GM21529 (cell line): Measurements from ENCODE around the gene MED13L.
"Not testable (repeated sequence)": the region's sequence is repeated elsewhere in the genome, so short reads cannot be mapped to it uniquely, and the experiment has no call there.

Source experiments
- ATAC-seq: cut with Tn5 transposase; IDR thresholded peaks from one replicate; pipeline ENCODE4 v1.9.1; 2021; ENCODE audit not compliant: unreplicated experiment

MED13L gene

GRCh38 chr12:116303929-116304328 is 26.4 kb upstream of the MED13L start:
- no peak for ATAC-seq

GRCh38 chr12:116303066-116303465 is 25.6 kb upstream of the MED13L start:
- no peak for ATAC-seq

DNA sequence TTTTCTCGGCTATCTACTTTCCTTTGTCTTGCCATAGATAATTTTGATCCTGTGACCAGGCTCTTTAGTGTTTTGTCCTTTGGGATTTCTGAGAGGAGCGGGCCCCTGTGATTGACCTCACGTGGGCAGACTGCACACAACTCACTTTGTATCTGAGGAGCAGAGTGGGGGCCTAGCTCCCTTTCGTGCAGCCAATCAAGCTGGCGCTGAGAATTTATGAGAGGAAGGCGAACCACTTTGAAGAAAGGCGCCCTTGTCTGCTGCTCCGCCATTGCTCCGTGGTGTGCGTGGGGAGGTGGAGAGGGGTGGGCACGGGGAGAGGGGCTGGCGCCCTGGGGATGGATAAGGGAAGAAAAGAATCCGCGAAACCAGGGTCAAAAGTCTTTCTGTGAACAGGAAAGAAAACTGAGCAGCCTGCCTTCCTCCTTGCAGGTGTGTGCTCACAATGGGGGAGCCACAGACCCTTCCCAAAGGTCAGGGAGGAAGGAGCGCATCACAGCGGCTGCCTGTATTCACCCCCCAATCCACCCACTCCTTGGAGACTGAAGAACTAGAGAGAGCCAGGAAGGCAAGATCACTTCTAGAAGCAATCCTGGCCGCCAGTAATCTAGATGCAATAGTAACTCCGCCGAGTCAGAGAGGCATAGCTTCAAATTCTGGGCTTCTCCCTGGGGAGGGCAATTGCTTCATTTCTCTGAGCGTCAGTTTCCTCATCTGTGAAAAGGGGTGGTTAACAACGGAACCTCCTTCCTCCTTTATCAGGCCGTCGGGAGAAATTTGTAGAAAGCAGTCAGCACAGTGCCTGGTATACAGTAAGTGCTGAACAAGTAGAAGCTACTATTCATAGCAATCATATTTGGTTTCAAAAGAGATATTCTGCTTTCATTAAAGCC is 24.9 kb upstream of the MED13L start:
- ATAC-seq = no peak

DNA sequence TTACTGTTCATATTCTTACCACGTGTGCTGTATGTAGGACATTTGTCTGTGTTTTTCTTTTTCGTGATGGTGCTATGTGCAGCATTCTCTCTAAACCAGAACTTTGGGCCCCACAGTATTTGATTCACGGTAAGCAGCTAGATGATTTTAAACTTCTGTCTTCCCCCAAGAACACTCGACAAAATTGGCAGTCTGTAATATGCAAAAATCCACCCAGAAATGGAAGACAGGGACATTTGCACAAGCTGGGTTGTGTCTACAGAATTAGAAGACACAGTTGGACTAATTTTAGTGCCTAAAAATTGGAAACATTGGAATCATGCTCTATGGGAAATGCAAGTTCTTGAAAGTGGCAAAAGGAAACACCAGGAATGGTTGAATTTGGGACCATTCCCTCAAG is 24.1 kb upstream of the MED13L start:
- ATAC-seq = no peak

DNA sequence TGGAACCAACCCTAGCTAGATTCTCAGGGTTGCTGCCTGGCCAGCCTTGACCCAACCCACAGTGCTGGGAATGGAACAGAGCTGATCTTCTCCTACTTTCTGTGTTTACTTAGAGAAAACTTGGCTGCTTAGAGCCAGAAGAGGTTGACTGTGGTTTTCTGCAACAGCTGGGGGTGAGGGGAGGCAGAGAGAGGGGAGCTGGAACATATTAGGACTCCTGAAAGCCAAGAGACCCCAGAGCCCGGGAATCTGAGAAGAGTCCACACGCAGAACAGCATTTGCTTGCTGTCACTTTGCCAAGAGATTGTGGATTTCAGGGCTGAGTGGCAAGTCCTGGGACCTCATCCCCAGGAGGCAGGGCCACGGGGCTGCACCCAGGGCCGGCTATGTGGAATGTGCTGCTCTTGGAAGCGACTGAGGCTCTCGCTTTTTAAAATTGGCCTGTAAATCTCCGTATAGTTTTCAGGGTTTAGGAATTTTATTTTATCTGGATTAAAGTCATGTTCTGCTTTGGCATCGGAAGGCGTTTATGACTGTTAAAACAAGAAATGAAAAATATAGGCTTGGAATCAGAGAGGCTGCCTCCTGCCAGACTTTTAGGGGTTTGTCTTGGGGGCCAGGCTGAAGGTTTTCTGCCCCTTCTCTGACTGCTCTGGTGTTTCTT is 22.3 kb upstream of the MED13L start:
- ATAC-seq = no peak

- ATAC-seq = no peak
Observed at GRCh38 chr12:116299064-116299463, 21.6 kb upstream of the MED13L start.

- no peak for ATAC-seq
Observed at GRCh38 chr12:116298578-116298977, 21.1 kb upstream of the MED13L start.

GRCh38 chr12:116297224-116297834 is 19.8 kb upstream of the MED13L start:
- no peak for ATAC-seq

DNA sequence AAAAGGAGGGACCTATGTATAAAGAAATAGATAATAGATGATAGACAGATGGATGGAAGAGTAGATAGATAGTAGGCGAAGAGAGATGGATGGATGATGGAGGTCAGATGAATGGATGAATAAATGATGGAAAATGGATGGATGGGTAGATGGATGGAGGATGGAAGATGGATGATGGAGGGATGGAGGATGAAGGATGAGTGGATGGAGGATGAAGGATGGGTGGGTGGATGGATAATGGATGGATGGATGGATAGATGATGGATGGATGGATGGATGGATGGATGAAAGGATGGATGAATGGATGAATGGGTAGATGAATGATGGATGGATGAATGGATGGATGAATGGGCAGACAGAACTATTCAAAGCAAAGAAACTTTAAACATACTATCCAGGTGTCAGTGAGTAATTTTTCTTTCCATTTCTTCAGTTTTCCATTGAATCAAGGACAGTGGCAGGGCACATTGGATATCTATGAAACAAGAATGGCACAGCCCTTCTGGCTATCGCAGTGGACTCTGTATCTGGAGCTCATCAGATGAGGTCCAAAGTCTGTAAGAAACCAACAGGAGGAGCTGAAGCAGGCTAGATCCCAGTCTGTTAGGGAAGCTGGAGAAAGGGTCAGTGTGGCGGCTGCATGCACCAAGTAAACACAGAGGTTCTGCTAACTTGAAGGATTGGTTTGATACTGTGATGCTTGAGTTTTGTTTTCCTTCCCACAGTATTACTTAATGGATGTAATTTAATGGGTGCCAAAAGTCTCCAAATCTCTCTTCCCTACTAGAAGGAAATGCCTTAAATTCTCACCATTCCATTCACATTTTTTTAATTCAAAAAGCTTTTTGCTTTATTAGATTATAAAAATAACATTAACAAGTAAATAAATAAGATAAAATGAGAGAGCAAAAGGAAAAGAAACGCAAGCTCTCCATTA is 18.1 kb upstream of the MED13L start:
- no peak for ATAC-seq

DNA sequence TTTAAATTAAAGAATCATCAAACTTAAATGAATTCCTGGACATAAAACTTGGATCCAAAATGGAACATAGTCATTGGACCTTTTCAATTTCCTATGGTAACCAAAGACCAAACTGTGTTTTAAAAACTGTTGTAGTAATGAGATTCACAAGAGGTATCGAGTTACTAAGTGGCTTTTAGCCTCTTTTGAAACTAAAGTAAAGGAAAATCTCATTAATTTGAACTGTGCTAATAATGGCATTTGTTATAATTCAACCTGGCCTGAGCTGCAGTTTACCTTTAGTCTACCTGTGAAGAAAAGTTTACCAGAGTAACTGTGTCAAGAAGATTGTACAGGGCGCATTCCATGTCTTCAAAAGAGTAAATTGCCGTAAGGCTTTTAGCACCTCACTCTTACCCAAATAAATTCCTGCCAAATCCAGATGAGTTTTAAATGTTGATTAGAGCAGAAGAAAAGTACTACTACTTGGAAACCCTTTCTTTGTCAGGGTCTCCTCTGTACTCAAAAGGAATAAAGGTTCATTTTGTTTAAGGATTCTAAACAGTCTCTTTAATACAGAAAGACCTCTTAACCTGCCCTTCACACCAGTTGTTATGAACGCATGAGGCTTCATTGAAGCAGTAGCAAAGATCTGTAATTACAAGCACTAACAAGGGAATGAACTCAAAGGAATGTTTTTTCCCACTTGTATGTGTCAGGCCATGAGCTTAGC is 17.1 kb upstream of the MED13L start:
- ATAC-seq = no peak

GRCh38 chr12:116293687-116294453 is 16.4 kb upstream of the MED13L start:
- ATAC-seq = no peak

DNA sequence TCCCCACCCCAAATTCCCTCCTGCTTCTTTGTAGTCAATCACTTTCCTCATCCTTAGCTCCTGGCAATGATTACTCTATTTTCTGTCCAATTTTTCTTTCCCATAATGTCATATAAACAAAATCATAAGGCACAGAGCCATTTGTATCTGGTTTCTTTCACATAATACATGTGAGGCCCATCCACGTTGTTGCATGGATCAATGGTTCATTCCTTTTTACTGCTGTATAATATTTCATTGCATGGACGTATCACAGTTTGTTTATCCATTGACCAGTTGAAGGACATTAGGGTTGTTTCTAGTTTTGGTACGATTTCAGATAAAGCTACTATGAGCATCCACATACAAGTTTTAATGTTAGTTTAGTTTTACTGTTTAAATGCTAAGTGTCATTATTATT is 13.7 kb upstream of the MED13L start:
- ATAC-seq = no peak

DNA sequence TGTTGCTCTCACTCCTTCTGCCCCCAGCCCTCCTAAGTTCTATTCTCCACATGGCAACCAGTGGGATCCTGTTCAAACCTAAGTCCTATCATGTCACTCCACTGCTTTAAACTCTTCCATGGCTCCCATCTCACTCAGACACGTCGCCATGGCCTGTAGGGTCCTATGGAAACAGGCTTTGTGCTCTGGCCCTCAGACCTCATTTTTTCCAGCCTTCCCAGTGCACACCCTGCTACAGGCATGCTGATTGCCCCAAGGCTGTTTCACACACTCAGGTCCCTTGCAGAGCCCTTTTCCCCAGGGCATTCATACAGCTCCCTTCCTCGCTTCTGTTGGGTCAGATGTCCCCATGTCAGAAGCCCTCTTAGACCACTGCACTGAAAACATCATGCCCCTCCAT is 11.2 kb upstream of the MED13L start:
- no peak for ATAC-seq

DNA sequence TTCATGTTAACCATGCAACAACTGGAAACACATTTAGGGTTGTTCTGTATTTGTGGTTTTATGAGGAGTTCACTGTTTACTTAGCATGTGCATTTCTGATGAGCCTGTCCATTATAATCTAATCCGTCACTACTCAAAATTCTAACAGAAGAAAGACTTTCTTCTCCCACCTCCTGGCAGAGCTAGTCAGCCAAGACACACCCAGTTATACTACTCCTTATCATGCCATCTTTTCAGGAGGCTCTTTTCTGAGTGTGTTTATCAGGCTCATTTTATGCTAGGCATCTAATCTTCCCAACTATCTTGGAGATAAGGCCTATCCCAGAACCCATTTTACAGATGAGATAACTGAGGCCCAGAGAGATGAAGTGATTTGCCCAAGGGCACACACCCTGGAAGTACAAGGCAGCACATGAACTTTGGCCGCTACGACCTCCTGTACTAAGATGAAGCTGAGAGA is 10.4 kb upstream of the MED13L start:
- ATAC-seq = no peak

- ATAC-seq = no peak
Observed at GRCh38 chr12:116284396-116284795, 6.9 kb upstream of the MED13L start.

GRCh38 chr12:116283881-116284280 is 6.4 kb upstream of the MED13L start:
- not testable (repeated sequence) for ATAC-seq

DNA sequence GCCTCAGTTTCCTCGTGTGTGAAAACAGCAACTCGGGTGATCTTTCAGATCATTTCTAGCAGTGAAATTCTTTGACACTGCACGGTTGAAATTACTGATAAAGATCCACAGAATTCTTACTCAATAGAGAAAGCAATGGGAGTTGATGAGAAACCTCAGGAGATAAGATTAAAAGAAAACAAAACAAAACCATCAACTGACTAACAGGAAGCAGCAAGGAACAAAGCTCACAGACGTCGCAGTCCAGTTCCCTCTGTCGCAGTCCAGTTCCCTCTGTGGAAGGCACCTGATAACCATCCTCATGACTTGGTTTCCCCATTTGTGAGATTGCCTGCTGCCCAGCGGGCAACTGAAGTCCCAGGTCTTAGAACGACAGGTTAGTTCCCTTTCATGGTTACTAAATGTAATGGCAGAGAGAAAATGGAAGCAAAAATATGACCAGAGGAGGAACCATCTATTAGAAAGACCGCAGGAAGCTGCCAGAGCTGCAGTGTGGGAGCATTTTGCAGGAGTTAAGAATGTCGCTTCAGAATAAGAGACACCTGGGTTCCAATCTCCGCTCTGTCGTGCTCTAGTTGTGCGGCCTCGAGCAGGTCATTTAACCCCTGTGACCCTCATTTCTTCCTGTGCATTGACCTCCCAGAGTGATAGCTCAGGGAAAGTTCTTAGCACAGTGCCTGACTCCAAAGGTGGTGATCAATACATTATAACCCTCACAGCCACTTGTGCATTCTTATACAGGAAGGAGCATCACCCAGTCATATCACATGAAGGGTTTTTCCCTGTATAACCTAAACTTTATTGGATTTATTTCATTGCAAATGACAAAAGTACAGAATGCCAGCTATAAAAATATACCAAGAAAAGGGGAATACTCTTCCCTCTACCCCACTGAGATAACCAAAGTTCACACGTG is 5.1 kb upstream of the MED13L start:
- no peak for ATAC-seq

GRCh38 chr12:116280595-116281290 is 3.2 kb upstream of the MED13L start:
- no peak for ATAC-seq
